Measurements from ENCODE around the gene RTN4RL1.

- TF ChIP-seq, protein P1, sequence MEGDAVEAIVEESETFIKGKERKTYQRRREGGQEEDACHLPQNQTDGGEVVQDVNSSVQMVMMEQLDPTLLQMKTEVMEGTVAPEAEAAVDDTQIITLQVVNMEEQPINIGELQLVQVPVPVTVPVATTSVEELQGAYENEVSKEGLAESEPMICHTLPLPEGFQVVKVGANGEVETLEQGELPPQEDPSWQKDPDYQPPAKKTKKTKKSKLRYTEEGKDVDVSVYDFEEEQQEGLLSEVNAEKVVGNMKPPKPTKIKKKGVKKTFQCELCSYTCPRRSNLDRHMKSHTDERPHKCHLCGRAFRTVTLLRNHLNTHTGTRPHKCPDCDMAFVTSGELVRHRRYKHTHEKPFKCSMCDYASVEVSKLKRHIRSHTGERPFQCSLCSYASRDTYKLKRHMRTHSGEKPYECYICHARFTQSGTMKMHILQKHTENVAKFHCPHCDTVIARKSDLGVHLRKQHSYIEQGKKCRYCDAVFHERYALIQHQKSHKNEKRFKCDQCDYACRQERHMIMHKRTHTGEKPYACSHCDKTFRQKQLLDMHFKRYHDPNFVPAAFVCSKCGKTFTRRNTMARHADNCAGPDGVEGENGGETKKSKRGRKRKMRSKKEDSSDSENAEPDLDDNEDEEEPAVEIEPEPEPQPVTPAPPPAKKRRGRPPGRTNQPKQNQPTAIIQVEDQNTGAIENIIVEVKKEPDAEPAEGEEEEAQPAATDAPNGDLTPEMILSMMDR (IDR thresholded peaks at IDR 0.05; ENCODE audit: insufficient read depth, low read depth, low read length) = peak; percentile 52
- TF ChIP-seq EZH2 (IDR thresholded peaks at IDR 0.05; ENCODE audit: insufficient read depth, low read length) = no peak
Observed at GRCh38 chr17:2054512-2055291, 29.6 kb upstream of the RTN4RL1 start, which contains the start of gene HIC1.

Data from astrocyte (in vitro differentiated cells and primary cell).